ENCODE data around the gene CDC42BPA.
A peak's percentile ranks its signal among the peaks of the same experiment; 100 is the strongest.

CDC42BPA gene

DNA sequence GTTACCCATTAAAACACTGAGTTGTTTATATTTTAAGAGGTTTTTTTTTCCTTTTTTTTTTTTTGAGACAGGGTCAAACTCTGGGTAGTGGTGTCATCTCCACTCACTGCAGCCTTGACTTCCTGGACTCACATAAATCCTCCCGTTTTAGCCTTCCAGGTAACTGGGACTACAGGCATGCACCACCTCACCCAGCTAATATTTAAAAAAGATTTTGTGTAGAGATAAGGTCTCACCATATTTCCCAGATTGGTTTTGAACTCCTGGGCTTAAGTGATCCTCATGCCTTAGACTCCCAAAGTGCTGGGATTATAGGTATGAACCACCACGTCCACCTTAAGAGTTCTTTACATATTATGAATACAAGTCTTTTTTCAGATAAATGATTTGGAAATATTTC lies 231.7 kb downstream of the CDC42BPA start:
- H4K91ac ChIP-seq (ENCODE audit: low read depth, low read length) = no peak overlapping the region
- no peak overlapping the region for H3K4me3 ChIP-seq (ENCODE audit: low read depth, low read length)
- H3K9me3 ChIP-seq (ENCODE audit: insufficient read depth, low read depth, low read length) = no peaks in the 10 kb centered on the region
- H2BK5ac ChIP-seq (ENCODE audit: low read depth, low read length, poor library complexity) = no peak overlapping the region
- peaks cover 2 to 3% of the 10 kb centered on the region in 2 experiments for H3K36me3 ChIP-seq (ENCODE audit: control insufficient read depth in 1 of 2, insufficient read depth in 2 of 2, low read length in 2 of 2)
- no peaks in the 10 kb centered on the region for H3K4me1 ChIP-seq (ENCODE audit: control insufficient read depth in 1 of 2, insufficient read depth in 2 of 2, low read length in 2 of 2)
- H2AFZ ChIP-seq (ENCODE audit: insufficient read depth, low read length, poor library complexity) = no peak overlapping the region
- no peak overlapping the region for H3K14ac ChIP-seq (ENCODE audit: low read length)
- WGBS (ENCODE audit: extremely low coverage, insufficient coverage, insufficient read length) = no CpG with 5 or more reads among the region's 2 CpGs
- H4K8ac ChIP-seq (ENCODE audit: low read depth, low read length) = no peak overlapping the region
- no peak overlapping the region for H2BK12ac ChIP-seq (ENCODE audit: low read length)
- H3K79me1 ChIP-seq (ENCODE audit: low read length) = no peaks in the 10 kb centered on the region
- no peak overlapping the region for H3K18ac ChIP-seq (ENCODE audit: low read length)
- no peak overlapping the region for H3K4ac ChIP-seq (ENCODE audit: low read depth, low read length)
- H3K23ac ChIP-seq (ENCODE audit: low read length) = no peak overlapping the region
- H4K12ac ChIP-seq (ENCODE audit: low read depth, low read length) = no peak overlapping the region
- no peaks in the 10 kb centered on the region for H3K79me2 ChIP-seq (ENCODE audit: control insufficient read depth, insufficient read depth, low read length, poor library complexity)
- H3K4me2 ChIP-seq (ENCODE audit: low read length) = no peak overlapping the region
- no peak overlapping the region for H3K9ac ChIP-seq (ENCODE audit: low read length)
- H3K27me3 ChIP-seq (ENCODE audit: insufficient read depth, low read length) = no peaks in the 10 kb centered on the region
- H3K27ac ChIP-seq (ENCODE audit: low read depth, low read length) = no peak overlapping the region
- H2AK5ac ChIP-seq (ENCODE audit: low read length) = no peak overlapping the region
- DNase-seq = peak; percentile 4 to 76
- H2BK120ac ChIP-seq (ENCODE audit: insufficient read depth, low read length, poor library complexity) = no peak overlapping the region

DNA sequence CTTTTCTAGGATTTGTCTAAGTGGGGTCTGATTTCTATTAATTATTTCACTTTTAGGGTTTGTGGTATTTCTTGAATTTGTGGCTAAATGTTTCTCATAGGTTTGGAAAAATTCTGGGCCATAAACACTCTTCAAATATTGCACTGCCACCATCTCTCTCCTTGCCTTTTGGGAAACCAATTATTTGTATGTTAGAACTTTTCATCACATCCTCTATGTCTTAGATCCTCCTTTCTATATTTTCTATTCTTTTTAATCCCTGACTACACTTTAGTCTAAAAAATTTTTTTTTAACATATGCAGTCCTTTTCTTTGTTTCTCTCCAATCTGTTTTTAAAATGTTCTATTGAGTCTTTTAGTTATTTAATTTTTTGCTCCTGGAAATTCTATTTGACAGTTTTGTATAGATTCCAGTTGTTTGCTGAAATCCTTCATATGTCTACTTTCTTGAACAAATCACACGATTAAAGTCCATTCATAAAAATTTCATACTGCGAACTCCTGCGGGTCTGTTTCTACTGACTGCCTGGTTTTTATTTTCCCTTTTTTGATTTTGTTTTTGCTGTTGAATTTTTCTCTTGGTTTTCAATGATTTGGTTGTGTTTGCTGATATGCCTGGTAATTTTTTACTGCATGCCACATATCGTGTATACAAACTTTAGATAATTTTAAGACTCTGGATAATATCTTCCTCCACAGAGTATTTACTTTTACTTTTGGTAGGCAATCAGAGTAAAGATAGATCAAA lies 235.1 kb downstream of the CDC42BPA start:
- no peaks in the 10 kb centered on the region for H3K4me1 ChIP-seq (ENCODE audit: control insufficient read depth in 1 of 2, insufficient read depth in 2 of 2, low read length in 2 of 2)
- no peak overlapping the region for H3K18ac ChIP-seq (ENCODE audit: low read length)
- H3K14ac ChIP-seq (ENCODE audit: low read length) = no peak overlapping the region
- no peak overlapping the region for H2BK5ac ChIP-seq (ENCODE audit: low read depth, low read length, poor library complexity)
- no peaks in the 10 kb centered on the region for H3K79me2 ChIP-seq (ENCODE audit: control insufficient read depth, insufficient read depth, low read length, poor library complexity)
- no peak overlapping the region for H4K8ac ChIP-seq (ENCODE audit: low read depth, low read length)
- H3K23ac ChIP-seq (ENCODE audit: low read length) = no peak overlapping the region
- H3K27ac ChIP-seq (ENCODE audit: low read depth, low read length) = no peak overlapping the region
- H3K4me2 ChIP-seq (ENCODE audit: low read length) = no peak overlapping the region
- no peak overlapping the region for H4K91ac ChIP-seq (ENCODE audit: low read depth, low read length)
- no peak overlapping the region for H3K9ac ChIP-seq (ENCODE audit: low read length)
- no peak overlapping the region for H2BK120ac ChIP-seq (ENCODE audit: insufficient read depth, low read length, poor library complexity)
- no peak overlapping the region for H3K4ac ChIP-seq (ENCODE audit: low read depth, low read length)
- H3K36me3 ChIP-seq (ENCODE audit: control insufficient read depth in 1 of 2, insufficient read depth in 2 of 2, low read length in 2 of 2) = no peaks in the 10 kb centered on the region
- no peaks in the 10 kb centered on the region for H3K27me3 ChIP-seq (ENCODE audit: insufficient read depth, low read length)
- no peaks in the 10 kb centered on the region for H3K79me1 ChIP-seq (ENCODE audit: low read length)
- WGBS (ENCODE audit: extremely low coverage, insufficient coverage, insufficient read length) = no CpG with 5 or more reads among the region's 4 CpGs
- H2AFZ ChIP-seq (ENCODE audit: insufficient read depth, low read length, poor library complexity) = no peak overlapping the region
- H2AK5ac ChIP-seq (ENCODE audit: low read length) = no peak overlapping the region
- H4K12ac ChIP-seq (ENCODE audit: low read depth, low read length) = no peak overlapping the region
- DNase-seq = no peak
- H3K9me3 ChIP-seq (ENCODE audit: insufficient read depth, low read depth, low read length) = no peaks in the 10 kb centered on the region
- no peak overlapping the region for H3K4me3 ChIP-seq (ENCODE audit: low read depth, low read length)
- no peak overlapping the region for H2BK12ac ChIP-seq (ENCODE audit: low read length)

DNA sequence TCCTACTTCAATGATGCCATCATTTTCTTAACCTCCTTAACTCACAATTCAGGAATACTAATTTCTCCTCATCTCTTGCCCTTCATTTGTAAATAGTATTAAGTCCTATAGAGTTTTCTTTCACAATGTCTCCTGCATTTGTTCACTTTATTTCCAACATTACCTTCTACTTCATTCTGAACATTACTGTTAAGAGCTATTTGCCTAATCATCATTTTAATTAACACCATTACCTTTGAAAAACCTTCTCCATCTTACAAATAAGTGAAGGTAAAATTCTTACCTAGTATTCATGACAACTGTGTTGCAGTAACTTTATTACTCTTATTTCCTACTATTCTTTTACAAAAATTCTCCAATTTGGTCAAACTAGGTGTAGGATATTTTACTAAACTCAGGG lies 240.5 kb downstream of the CDC42BPA start:
- H3K18ac ChIP-seq (ENCODE audit: low read length) = no peak overlapping the region
- H3K4ac ChIP-seq (ENCODE audit: low read depth, low read length) = no peak overlapping the region
- H4K91ac ChIP-seq (ENCODE audit: low read depth, low read length) = no peak overlapping the region
- no peaks in the 10 kb centered on the region for H3K36me3 ChIP-seq (ENCODE audit: control insufficient read depth in 1 of 2, insufficient read depth in 2 of 2, low read length in 2 of 2)
- H3K79me1 ChIP-seq (ENCODE audit: low read length) = no peaks in the 10 kb centered on the region
- DNase-seq = no peak
- no peaks in the 10 kb centered on the region for H3K4me1 ChIP-seq (ENCODE audit: control insufficient read depth in 1 of 2, insufficient read depth in 2 of 2, low read length in 2 of 2)
- H2AFZ ChIP-seq (ENCODE audit: insufficient read depth, low read length, poor library complexity) = no peak overlapping the region
- no peak overlapping the region for H3K4me2 ChIP-seq (ENCODE audit: low read length)
- no peak overlapping the region for H3K4me3 ChIP-seq (ENCODE audit: low read depth, low read length)
- no peak overlapping the region for H4K8ac ChIP-seq (ENCODE audit: low read depth, low read length)
- H3K9me3 ChIP-seq (ENCODE audit: insufficient read depth, low read depth, low read length) = no peaks in the 10 kb centered on the region
- H3K27ac ChIP-seq (ENCODE audit: low read depth, low read length) = no peak overlapping the region
- H4K12ac ChIP-seq (ENCODE audit: low read depth, low read length) = no peak overlapping the region
- no peaks in the 10 kb centered on the region for H3K79me2 ChIP-seq (ENCODE audit: control insufficient read depth, insufficient read depth, low read length, poor library complexity)
- no peak overlapping the region for H3K9ac ChIP-seq (ENCODE audit: low read length)
- H3K27me3 ChIP-seq (ENCODE audit: insufficient read depth, low read length) = no peaks in the 10 kb centered on the region
- no peak overlapping the region for H2BK120ac ChIP-seq (ENCODE audit: insufficient read depth, low read length, poor library complexity)
- no peak overlapping the region for H2BK5ac ChIP-seq (ENCODE audit: low read depth, low read length, poor library complexity)
- no peak overlapping the region for H2BK12ac ChIP-seq (ENCODE audit: low read length)
- no peak overlapping the region for H3K14ac ChIP-seq (ENCODE audit: low read length)
- H3K23ac ChIP-seq (ENCODE audit: low read length) = no peak overlapping the region
- no peak overlapping the region for H2AK5ac ChIP-seq (ENCODE audit: low read length)

- Histone ChIP-seq H3K27me3 (ENCODE audit: insufficient read depth, low read length) (no peaks in the 10 kb centered on the region), H3K14ac (ENCODE audit: low read length) (no peak overlapping the region), H3K23ac (ENCODE audit: low read length) (no peak overlapping the region), H4K12ac (ENCODE audit: low read depth, low read length) (no peak overlapping the region), H4K91ac (ENCODE audit: low read depth, low read length) (no peak overlapping the region), H3K79me1 (ENCODE audit: low read length) (no peaks in the 10 kb centered on the region), H2AFZ (ENCODE audit: insufficient read depth, low read length, poor library complexity) (no peak overlapping the region), H2BK12ac (ENCODE audit: low read length) (no peak overlapping the region), H3K27ac (ENCODE audit: low read depth, low read length) (no peak overlapping the region), H3K18ac (ENCODE audit: low read length) (no peak overlapping the region), H2BK5ac (ENCODE audit: low read depth, low read length, poor library complexity) (no peak overlapping the region), H3K36me3 (ENCODE audit: control insufficient read depth in 1 of 2, insufficient read depth in 2 of 2, low read length in 2 of 2) (no peaks in the 10 kb centered on the region), H3K4me3 (ENCODE audit: low read depth, low read length) (no peak overlapping the region), H3K9me3 (ENCODE audit: insufficient read depth, low read depth, low read length) (no peaks in the 10 kb centered on the region), H2AK5ac (ENCODE audit: low read length) (no peak overlapping the region), H4K8ac (ENCODE audit: low read depth, low read length) (no peak overlapping the region), H3K79me2 (ENCODE audit: control insufficient read depth, insufficient read depth, low read length, poor library complexity) (no peaks in the 10 kb centered on the region), H3K4ac (ENCODE audit: low read depth, low read length) (no peak overlapping the region), H3K4me1 (ENCODE audit: control insufficient read depth in 1 of 2, insufficient read depth in 2 of 2, low read length in 2 of 2) (no peaks in the 10 kb centered on the region), H2BK120ac (ENCODE audit: insufficient read depth, low read length, poor library complexity) (no peak overlapping the region), H3K4me2 (ENCODE audit: low read length) (no peak overlapping the region), H3K9ac (ENCODE audit: low read length) (no peak overlapping the region)
- DNase-seq = no peak
- WGBS (ENCODE audit: extremely low coverage, insufficient coverage, insufficient read length) = no CpG with 5 or more reads among the region's 4 CpGs
Observed at GRCh38 chr1:227073786-227074185, 244.5 kb downstream of the CDC42BPA start.
